HepG2 (cell line): ENCODE measurements around the gene SPINK4. TPM values are rescaled to one million over a fixed set of nuclear protein-coding genes. Genes with fewer than 3 reads are reported as not detected.

Experiments
- ATAC-seq: fragments of 200-7000 bp; cut with Tn5 transposase; 3 replicates; pipeline ENCODE4 v1.9.1; 2020; ENCODE audit warnings: mild to moderate bottlenecking, moderate library complexity
- Bru-seq: library from RNA; stranded (reverse); fragments of 400-500 nt; gene quantifications from one replicate; lab custom pipeline; 2021; lab: Mats Ljungman, UMichigan
- BruChase-seq, 2 experiments: library from RNA; stranded (reverse); fragments of 400-500 nt; gene quantifications; one replicate each; lab custom pipeline; 2021; lab: Mats Ljungman, UMichigan
- BruUV-seq: library from RNA; stranded (reverse); fragments of 400-500 nt; replicated peaks from 2 replicates; lab custom pipeline; 2021; lab: Mats Ljungman, UMichigan
- CTCF ChIA-PET: fragments of 300-600 bp; formaldehyde crosslinking; extraction: SDS; loops from one replicate; lab custom pipeline; 2021; ENCODE audit warnings: low total read pairs, inconsistent platforms, low intra/inter-chr PET ratio; lab: Yijun Ruan, JAX
- POLR2A ChIA-PET: fragments of 350-600 bp; sonication (Branson Sonifier 250); formaldehyde crosslinking; loops from one replicate; lab custom pipeline; 2020; ENCODE audit warnings: antibody characterized with exemption, inconsistent platforms; lab: Yijun Ruan, JAX
- DNase-seq: peaks from one replicate; pipeline ENCODE4 v3.0.0-alpha.2; 2015; ENCODE audit warnings: low spot score
- FAIRE-seq: peaks from 3 replicates; lab custom pipeline; 2011; peaks lifted over from hg19 to GRCh38; lab: Jason Lieb, UNC
- H2AFZ ChIP-seq: one replicate; pipeline ENCODE4 v1.6.1; 2011; ENCODE audit warnings: low read length, inconsistent platforms
- H3K27ac ChIP-seq: fragments of 300-600 bp; 3 replicates; pipeline ENCODE4 v1.8.0; 2011; ENCODE audit warnings: mixed run types, mild to moderate bottlenecking, mixed read lengths, low read length, inconsistent platforms; ENCODE audit not compliant: insufficient read depth; ENCODE audit errors: extremely low read length
- H3K27me3 ChIP-seq, 2 experiments: fragments of 200-600 bp in 1 of 2; 2 replicates in 1 of 2; 3 replicates in 1 of 2; pipeline versions ENCODE4 v1.6.0 to v1.8.0; 2011; ENCODE audit warnings: low read length in 2 of 2, mild to moderate bottlenecking in 2 of 2, moderate library complexity in 2 of 2, inconsistent platforms in 1 of 2; ENCODE audit not compliant: insufficient read depth in 2 of 2, control insufficient read depth in 1 of 2
- H3K36me3 ChIP-seq, 2 experiments: fragments of 200-600 bp in 1 of 2; replicated peaks in 1 of 2; 2 replicates in 1 of 2; 3 replicates in 1 of 2; pipeline versions ENCODE4 v1.5.1 to v1.8.0; 2011; ENCODE audit warnings: low read length in 2 of 2, inconsistent platforms in 1 of 2; ENCODE audit not compliant: insufficient read depth in 2 of 2, control insufficient read depth in 1 of 2
- H3K4me1 ChIP-seq: 2 replicates; pipeline ENCODE4 v1.5.1; 2012; ENCODE audit warnings: low read length, inconsistent platforms; ENCODE audit not compliant: insufficient read depth
- H3K4me2 ChIP-seq: 2 replicates; pipeline ENCODE4 v1.6.0; 2011; ENCODE audit warnings: low read depth, low read length, inconsistent platforms
- H3K4me3 ChIP-seq, 3 experiments: fragments of 200-600 bp in 1 of 3; sonication (generic), shearing (Covaris generic) in 1 of 3; replicated peaks in 1 of 3; 2 replicates each; pipeline ENCODE4 v1.5.1; 2011 to 2016; ENCODE audit warnings: low read length in 3 of 3, inconsistent platforms in 2 of 3, low read depth in 2 of 3, mild to moderate bottlenecking in 2 of 3, control low read depth in 1 of 3, mixed read lengths in 1 of 3; ENCODE audit not compliant: insufficient read depth in 1 of 3
- H3K79me2 ChIP-seq: one replicate; pipeline ENCODE4 v1.6.1; 2011; ENCODE audit warnings: low read length, inconsistent platforms; ENCODE audit not compliant: insufficient read depth
- H3K9ac ChIP-seq: 2 replicates; pipeline ENCODE4 v1.6.0; 2011; ENCODE audit warnings: mild to moderate bottlenecking, low read depth, low read length, inconsistent platforms; ENCODE audit not compliant: insufficient read depth
- H3K9me3 ChIP-seq: 2 replicates; pipeline ENCODE4 v1.5.1; 2012; ENCODE audit warnings: mild to moderate bottlenecking, low read length
- H4K20me1 ChIP-seq: 2 replicates; pipeline ENCODE4 v1.6.0; 2011; ENCODE audit warnings: inconsistent platforms, mild to moderate bottlenecking, low read length, moderate library complexity; ENCODE audit not compliant: insufficient read depth
- HOXA3 ChIP-seq: sonication (generic); formaldehyde crosslinking; IDR thresholded peaks from 2 replicates; pipeline ENCODE4 v1.5.0; 2020; ENCODE audit warnings: missing genetic modification reagents
- ZNF124 ChIP-seq: sonication (generic); formaldehyde crosslinking; IDR thresholded peaks from 2 replicates; pipeline ENCODE4 v1.4.0; 2020; ENCODE audit warnings: missing genetic modification reagents
- ZNF207 ChIP-seq: fragments of 450-650 bp; IDR thresholded peaks from 2 replicates; pipeline ENCODE4 v1.6.1; 2016; ENCODE audit warnings: antibody characterized with exemption, borderline replicate concordance
- ZNF274 ChIP-seq: sonication (generic); formaldehyde crosslinking; IDR thresholded peaks from 2 replicates; pipeline ENCODE4 v1.5.1; 2020; ENCODE audit warnings: mild to moderate bottlenecking, missing genetic modification reagents
- ZNF383 ChIP-seq: sonication (generic); formaldehyde crosslinking; IDR thresholded peaks from 2 replicates; pipeline ENCODE4 v1.4.0; 2020; ENCODE audit warnings: missing genetic modification reagents, mild to moderate bottlenecking, borderline replicate concordance
- ZNF441 ChIP-seq: sonication (generic); formaldehyde crosslinking; IDR thresholded peaks from 2 replicates; pipeline ENCODE4 v1.7.0; 2021; ENCODE audit warnings: missing genetic modification reagents, borderline replicate concordance
- ZNF605 ChIP-seq: sonication (generic); formaldehyde crosslinking; IDR thresholded peaks from 2 replicates; pipeline ENCODE4 v1.8.0; 2022; ENCODE audit warnings: mild to moderate bottlenecking, missing genetic modification reagents
- WGBS: methylation state at CpG from one replicate; pipeline ENCODE4 v1.1.6; 2017; ENCODE audit warnings: low lambda C conversion rate; 5-methylcytosine and 5-hydroxymethylcytosine counted together
- in situ Hi-C: cut with HindIII; loops from 2 replicates; pipeline ENCODE4 v1.10.0; 2017; ENCODE audit warnings: low pct_unique_long_range_greater_than_20kb; ENCODE audit not compliant: extremely low pct_ligation_motif_present
- intact Hi-C: fragments of 100-400 bp; cut with micrococcal nuclease; formaldehyde crosslinking; loops from one replicate; pipeline ENCODE4 v1.10.0; 2022; ENCODE audit not compliant: unreplicated experiment
- long read RNA-seq, 2 experiments: library from RNA in 1 of 2; library from polyadenylated mRNA in 1 of 2; stranded (forward) in 1 of 2; unstranded in 1 of 2; transcript quantifications; one replicate each; pipeline ENCODE4 v2.0.0, GENCODE V29; 2019 to 2022
- polyA minus RNA-seq, 3 experiments: library from RNA; depleted of rRNA, polyadenylated mRNA; stranded (reverse); fragments of >200 nt; gene quantifications; 2 replicates each; pipeline ENCODE4 v1.2.3, GENCODE V29; 2011; ENCODE audit warnings: low replicate concordance in 1 of 3
- polyA plus RNA-seq, 8 experiments: library from polyadenylated mRNA; depleted of rRNA in 3 of 8; stranded (reverse) in 7 of 8; unstranded in 1 of 8; fragments of >200 nt; fragmentation: Illumina TruSeq in 4 of 8; extraction: Trizol in 4 of 8; gene quantifications; 2 replicates each; pipeline versions ENCODE4 v1.2.1 to v1.2.3, GENCODE V29; 2011 to 2016; ENCODE audit warnings: low read depth in 4 of 8, missing spikeins in 1 of 8, mixed read lengths in 1 of 8; ENCODE audit not compliant: insufficient read depth in 1 of 8
- total RNA-seq, 5 experiments: library from RNA; depleted of rRNA; stranded (reverse); fragments of >200 nt; fragmentation: Illumina TruSeq; extraction: Trizol; gene quantifications; 2 replicates each; pipeline ENCODE4 v1.2.3, GENCODE V29; 2016; ENCODE audit warnings: low read depth in 1 of 5
- TF ChIP-seq, protein P1 (sequence below), 2 experiments: fragments of 450-650 bp in 1 of 2; sonication (generic) in 1 of 2; formaldehyde crosslinking in 1 of 2; IDR thresholded peaks; 2 replicates each; pipeline versions ENCODE4 v1.6.1 to v1.8.0; 2016 to 2022; ENCODE audit warnings: antibody characterized with exemption in 1 of 2, mild to moderate bottlenecking in 1 of 2, missing genetic modification reagents in 1 of 2
- TF ChIP-seq, protein P2 (sequence below): sonication (generic); formaldehyde crosslinking; IDR thresholded peaks from 2 replicates; pipeline ENCODE4 v1.5.1; 2020; ENCODE audit warnings: missing genetic modification reagents, mild to moderate bottlenecking, borderline replicate concordance

SPINK4 gene, protein sequence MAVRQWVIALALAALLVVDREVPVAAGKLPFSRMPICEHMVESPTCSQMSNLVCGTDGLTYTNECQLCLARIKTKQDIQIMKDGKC
- total RNA-seq (2016; rRNA removed; fragmentation: Illumina TruSeq; extraction: Trizol) (0.53 and 0.98 TPM in 2 replicates), polyA plus RNA-seq (2011; rRNA removed) (2.0 and 3.4 TPM in 2 replicates), polyA minus RNA-seq (2011; rRNA and poly(A)+ RNA removed; ENCODE audit: low replicate concordance) (1.7 and 183 TPM in 2 replicates), Bru-seq, nascent RNA (percentile 11 among the genes with signal in this experiment), BruChase-seq, experiment 1, labeled RNA remaining after a 6-hour chase (percentile 4 among the genes with signal in this experiment), BruChase-seq, experiment 2, labeled RNA remaining after a 2-hour chase (percentile 4 among the genes with signal in this experiment)
- not detected in 2 replicates for total RNA-seq (2016; cell fraction: cytosol; rRNA removed; fragmentation: Illumina TruSeq; extraction: Trizol; ENCODE audit: low read depth)
- 0.41 TPM in 1 of 2 replicates, not detected in the other for total RNA-seq (2016; cell fraction: insoluble cytoplasmic fraction; rRNA removed; fragmentation: Illumina TruSeq; extraction: Trizol)
- total RNA-seq (2016; cell fraction: membrane; rRNA removed; fragmentation: Illumina TruSeq; extraction: Trizol), result 0.65 TPM in 1 of 2 replicates, not detected in the other
- total RNA-seq (2016; cell fraction: nucleus; rRNA removed; fragmentation: Illumina TruSeq; extraction: Trizol), result not detected in 2 replicates
- polyA plus RNA-seq (2011; cell fraction: cytosol; rRNA removed), result 3.7 and 4.0 TPM in 2 replicates
- 1.3 TPM in 1 of 2 replicates, not detected in the other for polyA plus RNA-seq (2011; cell fraction: nucleus; rRNA removed)
- 0.72 TPM in 1 of 2 replicates, not detected in the other for polyA plus RNA-seq (2012)
- not detected in 2 replicates for polyA plus RNA-seq (2016; cell fraction: cytosol; fragmentation: Illumina TruSeq; extraction: Trizol; ENCODE audit: low read depth)
- polyA plus RNA-seq (2016; cell fraction: insoluble cytoplasmic fraction; fragmentation: Illumina TruSeq; extraction: Trizol; ENCODE audit: low read depth), result not detected in 2 replicates
- polyA plus RNA-seq (2016; cell fraction: membrane; fragmentation: Illumina TruSeq; extraction: Trizol; ENCODE audit: low read depth), result not detected in 2 replicates
- polyA plus RNA-seq (2016; cell fraction: nucleus; fragmentation: Illumina TruSeq; extraction: Trizol; ENCODE audit: insufficient read depth, low read depth), result not detected in 2 replicates
- 7.4 TPM in 2 replicates for polyA minus RNA-seq (2011; cell fraction: cytosol; rRNA and poly(A)+ RNA removed)
- 4.6 TPM in 1 of 2 replicates, not detected in the other for polyA minus RNA-seq (2011; cell fraction: nucleus; rRNA and poly(A)+ RNA removed)
- long read RNA-seq, experiment 1, result 0 reads
- long read RNA-seq, experiment 2, result 0 reads

DNA sequence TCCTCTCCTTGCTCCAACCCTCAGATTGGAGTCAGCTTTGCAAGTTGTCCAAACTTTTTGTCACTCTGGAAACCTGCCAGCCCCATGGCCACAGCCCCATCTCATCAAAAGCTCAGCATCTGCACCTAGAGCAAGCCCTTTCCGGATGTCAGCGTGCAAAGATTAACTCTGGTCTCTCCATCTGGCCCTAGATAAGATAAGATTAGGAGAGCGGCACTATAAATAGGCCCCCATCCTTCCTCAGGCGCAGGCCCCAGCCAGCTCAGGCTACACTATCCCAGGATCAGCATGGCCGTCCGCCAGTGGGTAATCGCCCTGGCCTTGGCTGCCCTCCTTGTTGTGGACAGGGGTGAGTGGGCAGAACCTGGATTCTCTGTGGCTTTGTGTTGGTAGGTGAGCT, at the start of gene SPINK4:
SPINK4 (plus strand) TSS at position 247 of the 400 bp plus-strand sequence; CDS start at position 289, 42 bp downstream.
- Histone ChIP-seq H3K4me1 (peaks cover 44% of the 10 kb centered on the region), H3K79me2 (no peaks in the 10 kb centered on the region), H3K27ac (no peak within 1 kb of the TSS), H3K4me3 (peak within 1 kb of the TSS in 2 of 3 experiments; percentile 29 to 41; a peak in 1 of 6 replicates), H3K36me3 (no peaks in the 10 kb centered on the region), H2AFZ (no peak within 1 kb of the TSS), H3K9me3 (no peaks in the 10 kb centered on the region), H4K20me1 (no peaks in the 10 kb centered on the region), H3K9ac (no peak within 1 kb of the TSS), H3K27me3 (peaks cover 0 to 2% of the 10 kb centered on the region in 2 experiments; a peak in 1 of 5 replicates), H3K4me2 (peak within 1 kb of the TSS; percentile 75)
- DNase-seq (peak; percentile 28), ATAC-seq (peak; percentile 75), FAIRE-seq (no peak)
- POLR2A ChIA-PET, result interaction anchor here (1.0 kb wide), 1 partner anchor 9 kb away, joined by 3 read pairs; no protein-coding TSS in a partner anchor
- BruUV-seq, result no TSS peak
- intact Hi-C loops (no loop called here), in situ Hi-C loops (no loop called here)
- 3% methylated on average over 7 of the region's 7 CpGs for WGBS
- CTCF ChIA-PET, result no interaction called here
- TF ChIP-seq, protein P1, sequence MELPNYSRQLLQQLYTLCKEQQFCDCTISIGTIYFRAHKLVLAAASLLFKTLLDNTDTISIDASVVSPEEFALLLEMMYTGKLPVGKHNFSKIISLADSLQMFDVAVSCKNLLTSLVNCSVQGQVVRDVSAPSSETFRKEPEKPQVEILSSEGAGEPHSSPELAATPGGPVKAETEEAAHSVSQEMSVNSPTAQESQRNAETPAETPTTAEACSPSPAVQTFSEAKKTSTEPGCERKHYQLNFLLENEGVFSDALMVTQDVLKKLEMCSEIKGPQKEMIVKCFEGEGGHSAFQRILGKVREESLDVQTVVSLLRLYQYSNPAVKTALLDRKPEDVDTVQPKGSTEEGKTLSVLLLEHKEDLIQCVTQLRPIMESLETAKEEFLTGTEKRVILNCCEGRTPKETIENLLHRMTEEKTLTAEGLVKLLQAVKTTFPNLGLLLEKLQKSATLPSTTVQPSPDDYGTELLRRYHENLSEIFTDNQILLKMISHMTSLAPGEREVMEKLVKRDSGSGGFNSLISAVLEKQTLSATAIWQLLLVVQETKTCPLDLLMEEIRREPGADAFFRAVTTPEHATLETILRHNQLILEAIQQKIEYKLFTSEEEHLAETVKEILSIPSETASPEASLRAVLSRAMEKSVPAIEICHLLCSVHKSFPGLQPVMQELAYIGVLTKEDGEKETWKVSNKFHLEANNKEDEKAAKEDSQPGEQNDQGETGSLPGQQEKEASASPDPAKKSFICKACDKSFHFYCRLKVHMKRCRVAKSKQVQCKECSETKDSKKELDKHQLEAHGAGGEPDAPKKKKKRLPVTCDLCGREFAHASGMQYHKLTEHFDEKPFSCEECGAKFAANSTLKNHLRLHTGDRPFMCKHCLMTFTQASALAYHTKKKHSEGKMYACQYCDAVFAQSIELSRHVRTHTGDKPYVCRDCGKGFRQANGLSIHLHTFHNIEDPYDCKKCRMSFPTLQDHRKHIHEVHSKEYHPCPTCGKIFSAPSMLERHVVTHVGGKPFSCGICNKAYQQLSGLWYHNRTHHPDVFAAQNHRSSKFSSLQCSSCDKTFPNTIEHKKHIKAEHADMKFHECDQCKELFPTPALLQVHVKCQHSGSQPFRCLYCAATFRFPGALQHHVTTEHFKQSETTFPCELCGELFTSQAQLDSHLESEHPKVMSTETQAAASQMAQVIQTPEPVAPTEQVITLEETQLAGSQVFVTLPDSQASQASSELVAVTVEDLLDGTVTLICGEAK (IDR thresholded peaks at IDR 0.05), result no peak
- TF ChIP-seq, protein P1 (CRISPR knock-in tag; IDR thresholded peaks at IDR 0.05), result no peak
- TF ChIP-seq ZNF207 (no peak), HOXA3 (CRISPR knock-in tag) (no peak), ZNF605 (CRISPR knock-in tag) (no peak), ZNF124 (CRISPR knock-in tag) (no peak), ZNF383 (CRISPR knock-in tag) (no peak), ZNF441 (CRISPR knock-in tag) (no peak), ZNF274 (peak; percentile 32; the same call in 1 of the 2 replicates)
- TF ChIP-seq, protein P2, sequence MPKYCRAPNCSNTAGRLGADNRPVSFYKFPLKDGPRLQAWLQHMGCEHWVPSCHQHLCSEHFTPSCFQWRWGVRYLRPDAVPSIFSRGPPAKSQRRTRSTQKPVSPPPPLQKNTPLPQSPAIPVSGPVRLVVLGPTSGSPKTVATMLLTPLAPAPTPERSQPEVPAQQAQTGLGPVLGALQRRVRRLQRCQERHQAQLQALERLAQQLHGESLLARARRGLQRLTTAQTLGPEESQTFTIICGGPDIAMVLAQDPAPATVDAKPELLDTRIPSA, result no peak
